ENCODE data around the gene SPNS2. TPM values are rescaled to one million over a fixed set of nuclear protein-coding genes. Genes with fewer than 3 reads are reported as not detected.

Gene SPNS2
- total RNA-seq, 1 experiment from 2014 or later = 33.8 TPM

DNA sequence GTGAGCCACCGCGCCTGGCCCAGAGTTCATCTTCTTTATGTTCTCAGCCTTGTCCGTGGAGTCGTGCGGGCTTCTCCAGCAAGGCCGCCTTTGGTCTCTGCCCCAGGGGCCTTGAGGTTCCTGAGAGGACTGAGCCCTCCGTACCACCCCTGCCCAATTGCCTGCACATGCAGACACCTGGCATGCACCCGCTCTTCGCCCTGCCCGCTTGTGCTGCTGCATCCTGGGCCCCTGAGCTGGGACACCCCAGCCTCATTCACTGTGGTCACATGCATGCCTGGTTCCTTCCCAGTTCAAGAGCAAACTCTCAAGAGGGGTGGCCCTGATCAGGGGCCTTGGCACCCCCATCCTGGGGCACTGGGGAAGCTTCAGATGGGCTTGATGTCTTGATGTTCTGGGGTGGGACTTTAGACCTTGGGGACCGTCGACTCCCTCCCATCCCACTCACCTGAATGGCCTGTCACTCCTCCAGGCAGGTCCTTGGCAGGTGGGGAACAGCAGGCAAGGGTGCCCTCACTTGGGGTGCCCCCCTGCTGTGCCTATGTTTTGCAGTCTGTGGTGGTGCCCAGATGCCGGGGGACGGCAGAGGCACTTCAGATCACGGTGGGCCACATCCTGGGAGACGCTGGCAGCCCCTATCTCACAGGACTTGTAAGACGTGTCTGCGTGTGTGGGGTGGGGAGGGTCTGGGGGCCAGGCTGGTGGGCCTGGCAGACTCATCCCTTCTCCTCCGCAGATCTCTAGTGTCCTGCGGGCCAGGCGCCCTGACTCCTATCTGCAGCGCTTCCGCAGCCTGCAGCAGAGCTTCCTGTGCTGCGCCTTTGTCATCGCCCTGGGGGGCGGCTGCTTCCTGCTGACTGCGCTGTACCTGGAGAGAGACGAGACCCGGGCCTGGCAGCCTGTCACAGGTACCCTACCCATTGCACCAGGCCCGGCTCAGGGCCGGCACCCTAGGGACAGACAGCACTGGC is 12.7 kb upstream of the SPNS2 start:
- no peak overlapping the region for H3K27ac ChIP-seq
- no peaks in the 10 kb centered on the region for H3K9me2 ChIP-seq (ENCODE audit: insufficient read depth)
- ChIA-PET POLR2A (ENCODE audit: unreplicated experiment) (no interaction called here), CTCF (no interaction called here)
- no peaks in the 10 kb centered on the region for H3K27me3 ChIP-seq (ENCODE audit: insufficient read depth, low read depth)
- H3F3A ChIP-seq (ENCODE audit: insufficient read depth, low read depth) = peaks cover 67% of the 10 kb centered on the region
- H3K4me2 ChIP-seq = no peak overlapping the region
- H3K9me3 ChIP-seq (ENCODE audit: insufficient read depth, low read depth) = no peaks in the 10 kb centered on the region
- peak in 1 of 2 experiments; percentile 30 for DNase-seq
- peaks cover 18% of the 10 kb centered on the region for H3K79me2 ChIP-seq (ENCODE audit: low read depth)
- H2AFZ ChIP-seq = no peak overlapping the region
- no peak for TF ChIP-seq EZH2 (IDR thresholded peaks at IDR 0.05; ENCODE audit: low read depth)
- TF ChIP-seq, protein P1, sequence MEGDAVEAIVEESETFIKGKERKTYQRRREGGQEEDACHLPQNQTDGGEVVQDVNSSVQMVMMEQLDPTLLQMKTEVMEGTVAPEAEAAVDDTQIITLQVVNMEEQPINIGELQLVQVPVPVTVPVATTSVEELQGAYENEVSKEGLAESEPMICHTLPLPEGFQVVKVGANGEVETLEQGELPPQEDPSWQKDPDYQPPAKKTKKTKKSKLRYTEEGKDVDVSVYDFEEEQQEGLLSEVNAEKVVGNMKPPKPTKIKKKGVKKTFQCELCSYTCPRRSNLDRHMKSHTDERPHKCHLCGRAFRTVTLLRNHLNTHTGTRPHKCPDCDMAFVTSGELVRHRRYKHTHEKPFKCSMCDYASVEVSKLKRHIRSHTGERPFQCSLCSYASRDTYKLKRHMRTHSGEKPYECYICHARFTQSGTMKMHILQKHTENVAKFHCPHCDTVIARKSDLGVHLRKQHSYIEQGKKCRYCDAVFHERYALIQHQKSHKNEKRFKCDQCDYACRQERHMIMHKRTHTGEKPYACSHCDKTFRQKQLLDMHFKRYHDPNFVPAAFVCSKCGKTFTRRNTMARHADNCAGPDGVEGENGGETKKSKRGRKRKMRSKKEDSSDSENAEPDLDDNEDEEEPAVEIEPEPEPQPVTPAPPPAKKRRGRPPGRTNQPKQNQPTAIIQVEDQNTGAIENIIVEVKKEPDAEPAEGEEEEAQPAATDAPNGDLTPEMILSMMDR (conservative IDR thresholded peaks at IDR 0.05) = no peak
- intact Hi-C loops (cut with micrococcal nuclease; ENCODE audit: unreplicated experiment) = no loop called here
- no TSS peak for BruUV-seq (replicated peaks)
- H3K4me1 ChIP-seq (replicated peaks; ENCODE audit: insufficient read depth) = peaks cover 79% of the 10 kb centered on the region
- H3K4me3 ChIP-seq = no peak overlapping the region
- H3K36me3 ChIP-seq (ENCODE audit: low read depth) = no peaks in the 10 kb centered on the region
- H4K20me1 ChIP-seq (ENCODE audit: insufficient read depth) = no peaks in the 10 kb centered on the region

DNA sequence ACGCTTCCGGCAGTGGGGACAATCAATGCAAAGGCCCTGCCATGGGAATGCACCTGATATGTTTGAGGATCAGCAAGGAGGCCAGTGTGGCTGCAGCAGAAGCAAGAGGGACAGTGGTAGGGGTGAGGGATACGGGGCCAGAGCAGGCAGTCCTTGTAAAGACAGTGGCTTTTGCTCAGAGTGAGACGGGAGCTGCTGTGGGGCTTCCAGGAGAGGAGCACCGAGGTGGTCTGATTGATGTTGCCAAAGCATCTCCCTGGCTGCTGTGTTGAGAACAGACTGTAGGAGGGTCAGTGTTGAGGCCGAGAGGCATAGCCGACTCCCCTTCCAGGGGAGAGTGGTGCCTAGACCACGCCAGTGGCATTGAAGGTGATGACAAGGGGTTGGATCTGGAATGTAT is 11.4 kb upstream of the SPNS2 start:
- H3K27ac ChIP-seq = no peak overlapping the region
- intact Hi-C loops (cut with micrococcal nuclease; ENCODE audit: unreplicated experiment) = no loop called here

DNA sequence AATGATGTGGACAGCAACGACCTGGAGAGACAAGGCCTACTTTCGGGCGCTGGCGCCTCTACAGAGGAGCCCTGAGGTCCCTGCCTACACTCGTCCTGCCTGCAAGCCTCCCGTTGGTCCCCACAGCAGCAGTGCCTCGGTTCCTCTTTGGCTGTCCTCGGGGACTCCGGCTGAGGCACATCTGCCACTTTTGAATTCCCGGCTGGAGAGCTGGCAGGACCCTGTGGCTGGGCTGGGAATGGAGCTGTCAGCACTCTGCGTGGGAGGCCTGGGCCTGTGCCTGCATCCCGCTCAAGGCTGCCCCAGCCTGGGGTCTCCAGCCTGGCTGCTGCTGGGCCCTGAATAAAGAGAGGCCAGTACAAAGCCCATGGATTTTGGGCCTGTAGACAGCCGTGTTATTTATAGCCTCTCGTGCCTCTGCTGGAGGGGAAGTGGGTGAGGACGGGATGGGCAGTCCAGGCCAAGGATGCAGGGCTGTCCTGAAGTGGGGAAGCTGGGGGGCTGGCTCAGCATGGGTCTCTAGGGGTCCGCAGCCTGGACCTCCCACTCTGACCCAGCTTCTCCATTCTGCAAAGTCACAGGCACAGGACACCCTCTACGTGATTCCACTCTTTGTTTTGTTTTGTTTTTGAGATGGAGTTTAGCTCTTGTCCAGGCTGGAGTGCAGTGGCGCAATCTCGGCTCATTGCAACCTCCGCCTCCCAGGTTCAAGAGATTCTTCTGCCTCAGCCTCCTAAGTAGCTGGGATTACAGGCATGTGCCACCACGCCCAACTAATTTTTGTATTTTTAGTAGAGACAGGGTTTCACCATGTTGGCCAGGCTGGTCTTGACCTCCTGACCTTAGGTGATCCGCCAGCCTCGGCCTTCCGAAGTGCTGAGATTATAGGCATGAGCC is 10.6 kb upstream of the SPNS2 start:
- Histone ChIP-seq H3F3A (ENCODE audit: insufficient read depth, low read depth) (peaks cover 69% of the 10 kb centered on the region), H3K36me3 (ENCODE audit: low read depth) (no peaks in the 10 kb centered on the region), H2AFZ (no peak overlapping the region), H4K20me1 (ENCODE audit: insufficient read depth) (no peaks in the 10 kb centered on the region), H3K9me3 (ENCODE audit: insufficient read depth, low read depth) (no peaks in the 10 kb centered on the region), H3K27ac (peak overlapping the region; percentile 97), H3K4me3 (no peak overlapping the region), H3K4me1 (replicated peaks; ENCODE audit: insufficient read depth) (peaks cover 78% of the 10 kb centered on the region), H3K27me3 (ENCODE audit: insufficient read depth, low read depth) (no peaks in the 10 kb centered on the region), H3K79me2 (ENCODE audit: low read depth) (no peaks in the 10 kb centered on the region; the same call in 1 of the 2 replicates), H3K4me2 (peak overlapping the region; percentile 57), H3K9me2 (ENCODE audit: insufficient read depth) (no peaks in the 10 kb centered on the region)
- ChIA-PET POLR2A (ENCODE audit: unreplicated experiment) (no interaction called here), CTCF (no interaction called here)
- intact Hi-C loops (cut with micrococcal nuclease; ENCODE audit: unreplicated experiment) = no loop called here
- TF ChIP-seq EZH2 (IDR thresholded peaks at IDR 0.05; ENCODE audit: low read depth) = no peak
- TF ChIP-seq, protein P1 (conservative IDR thresholded peaks at IDR 0.05) = no peak
- BruUV-seq (replicated peaks) = no TSS peak
- no peak for DNase-seq

More for the DNA sequence above, 11.4 kb upstream of the SPNS2 start:
- peak in 1 of 2 experiments; percentile 13 for DNase-seq
- TF ChIP-seq, protein P1 (conservative IDR thresholded peaks at IDR 0.05) = no peak
- no peak for TF ChIP-seq EZH2 (IDR thresholded peaks at IDR 0.05; ENCODE audit: low read depth)
- H3K4me2 ChIP-seq = no peak overlapping the region
- no peak overlapping the region for H3K4me3 ChIP-seq
- no TSS peak for BruUV-seq (replicated peaks)
- no peaks in the 10 kb centered on the region for H4K20me1 ChIP-seq (ENCODE audit: insufficient read depth)
- peaks cover 79% of the 10 kb centered on the region for H3K4me1 ChIP-seq (replicated peaks; ENCODE audit: insufficient read depth)
- H3K27me3 ChIP-seq (ENCODE audit: insufficient read depth, low read depth) = no peaks in the 10 kb centered on the region
- H3K9me2 ChIP-seq (ENCODE audit: insufficient read depth) = no peaks in the 10 kb centered on the region
- H3K9me3 ChIP-seq (ENCODE audit: insufficient read depth, low read depth) = no peaks in the 10 kb centered on the region
- ChIA-PET CTCF (no interaction called here), POLR2A (ENCODE audit: unreplicated experiment) (no interaction called here)
- peaks cover 4% of the 10 kb centered on the region for H3K79me2 ChIP-seq (ENCODE audit: low read depth)
- H3K36me3 ChIP-seq (ENCODE audit: low read depth) = no peaks in the 10 kb centered on the region
- H3F3A ChIP-seq (ENCODE audit: insufficient read depth, low read depth) = peaks cover 70% of the 10 kb centered on the region
- no peak overlapping the region for H2AFZ ChIP-seq

Measured in PC-9 (cell line).